ENCODE measurements around the gene THADA. TPM values are rescaled to one million over a fixed set of nuclear protein-coding genes. Genes with fewer than 3 reads are reported as not detected.

Gene THADA
- total RNA-seq, 3 donors from 2014 or later (not counting 1 experiment from before 2014, with no cell fraction given): 34.1 to 35.7 (median 35.3) TPM

- Histone ChIP-seq H3K4me3 (ENCODE audit: low read length) (no peak overlapping the region), H3K27ac (ENCODE audit: low read length) (no peak overlapping the region), H3K4me1 (ENCODE audit: control insufficient read depth, insufficient read depth, low read length) (no peaks in the 10 kb centered on the region), H3K9me3 (ENCODE audit: control insufficient read depth, insufficient read depth, low read length) (no peaks in the 10 kb centered on the region), H3K27me3 (ENCODE audit: control insufficient read depth, insufficient read depth, low read length) (no peaks in the 10 kb centered on the region), H3K36me3 (ENCODE audit: control insufficient read depth, insufficient read depth, low read length) (peaks cover 4% of the 10 kb centered on the region)
- Mint-ChIP-seq H3K27ac (no peak overlapping the region), H3K9me3 (no peaks in the 10 kb centered on the region), H3K4me3 (no peak overlapping the region), H3K36me3 (no peaks in the 10 kb centered on the region), H3K4me1 (peaks cover 0 to 6% of the 10 kb centered on the region in 2 donors), H3K27me3 (ENCODE audit: low read depth in 2 of 2) (no peaks in the 10 kb centered on the region)
- 94% methylated on average over 5 of the region's 5 CpGs for WGBS (ENCODE audit: insufficient coverage)
- intact Hi-C loops (cut with micrococcal nuclease): no loop called here
- no peak for DNase-seq
- no peak for TF ChIP-seq CTCF (IDR thresholded peaks at IDR 0.05)
- ATAC-seq: no peak
Measured at GRCh38 chr2:43343573-43344304, 252.1 kb downstream of the THADA start.

DNA sequence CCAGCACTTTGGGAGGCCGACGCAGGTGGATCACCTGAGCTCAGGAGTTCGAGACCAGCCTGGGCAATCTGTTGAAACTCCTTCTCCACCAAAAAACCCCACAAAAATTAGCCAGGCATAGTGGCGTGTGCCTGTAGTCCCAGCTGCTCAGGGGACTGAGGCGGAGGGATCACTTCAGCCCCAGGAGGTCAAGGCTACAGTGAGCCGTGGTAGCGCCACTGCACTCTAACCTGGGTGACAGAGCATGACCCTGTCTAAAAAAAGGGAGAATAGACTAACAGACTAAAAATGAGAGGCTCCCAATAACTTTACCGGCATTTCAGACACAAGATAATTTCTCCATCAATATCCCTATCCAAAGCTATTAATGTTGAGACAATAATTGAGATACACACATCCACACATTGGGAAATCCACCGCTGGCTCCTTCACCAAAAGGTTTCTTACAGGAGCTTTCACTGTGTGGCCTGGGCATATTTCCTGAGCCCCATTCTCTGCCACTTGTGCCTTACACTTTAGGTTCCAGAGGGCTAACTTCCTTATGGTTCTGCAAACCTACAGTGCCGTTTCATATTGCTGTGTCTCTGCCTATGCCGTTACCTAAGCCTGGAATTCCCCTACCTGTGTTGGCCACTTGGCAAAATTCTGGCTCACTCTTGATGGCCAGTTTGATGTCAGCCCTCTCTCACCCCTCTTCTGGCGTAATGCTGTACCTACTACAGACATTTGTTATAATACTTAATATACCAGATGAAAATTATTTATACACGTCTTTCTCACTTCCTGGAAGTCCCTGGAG lies 253.7 kb downstream of the THADA start:
- WGBS (ENCODE audit: insufficient coverage): 92% methylated on average over 13 of the region's 13 CpGs
- ATAC-seq: no peak
- no peak overlapping the region for H3K27ac Mint-ChIP-seq

GRCh38 chr2:43340945-43341356 lies 254.9 kb downstream of the THADA start:
- no peaks in the 10 kb centered on the region for H3K36me3 Mint-ChIP-seq
- no peaks in the 10 kb centered on the region for H3K27me3 Mint-ChIP-seq (ENCODE audit: low read depth in 2 of 2)
- peaks cover 4% of the 10 kb centered on the region for H3K36me3 ChIP-seq (ENCODE audit: control insufficient read depth, insufficient read depth, low read length)
- no peak overlapping the region for H3K4me3 Mint-ChIP-seq
- no peaks in the 10 kb centered on the region for H3K9me3 ChIP-seq (ENCODE audit: control insufficient read depth, insufficient read depth, low read length)
- H3K27ac ChIP-seq (ENCODE audit: low read length): no peak overlapping the region
- intact Hi-C loops (cut with micrococcal nuclease): no loop called here
- 100% methylated on average over 1 of the region's 1 CpG for WGBS (ENCODE audit: insufficient coverage)
- peak overlapping the region in 1 of 2 donors; percentile 35 for H3K27ac Mint-ChIP-seq
- H3K4me1 Mint-ChIP-seq: peaks cover 0 to 12% of the 10 kb centered on the region in 2 donors
- no peaks in the 10 kb centered on the region for H3K4me1 ChIP-seq (ENCODE audit: control insufficient read depth, insufficient read depth, low read length)
- no peak for DNase-seq
- ATAC-seq: no peak
- H3K9me3 Mint-ChIP-seq: no peaks in the 10 kb centered on the region
- TF ChIP-seq CTCF (IDR thresholded peaks at IDR 0.05): no peak
- H3K4me3 ChIP-seq (ENCODE audit: low read length): no peak overlapping the region
- H3K27me3 ChIP-seq (ENCODE audit: control insufficient read depth, insufficient read depth, low read length): no peaks in the 10 kb centered on the region

More for the DNA sequence above, 253.7 kb downstream of the THADA start:
- Mint-ChIP-seq H3K4me3 (no peak overlapping the region), H3K4me1 (peaks cover 0 to 6% of the 10 kb centered on the region in 2 donors), H3K36me3 (no peaks in the 10 kb centered on the region), H3K27me3 (ENCODE audit: low read depth in 2 of 2) (no peaks in the 10 kb centered on the region), H3K9me3 (no peaks in the 10 kb centered on the region)
- no peak overlapping the region for H3K27ac ChIP-seq (ENCODE audit: low read length)
- H3K4me1 ChIP-seq (ENCODE audit: control insufficient read depth, insufficient read depth, low read length): no peaks in the 10 kb centered on the region
- peaks cover 4% of the 10 kb centered on the region for H3K36me3 ChIP-seq (ENCODE audit: control insufficient read depth, insufficient read depth, low read length)
- DNase-seq: no peak
- no peaks in the 10 kb centered on the region for H3K9me3 ChIP-seq (ENCODE audit: control insufficient read depth, insufficient read depth, low read length)
- no peak for TF ChIP-seq CTCF (IDR thresholded peaks at IDR 0.05)
- intact Hi-C loops (cut with micrococcal nuclease): no loop called here
- H3K4me3 ChIP-seq (ENCODE audit: low read length): no peak overlapping the region
- H3K27me3 ChIP-seq (ENCODE audit: control insufficient read depth, insufficient read depth, low read length): no peaks in the 10 kb centered on the region

All from natural killer cell (primary cell).